Measurements from ENCODE around the gene BTN1A1.
"Not testable (repeated sequence)": the region's sequence is repeated elsewhere in the genome, so short reads cannot be mapped to it uniquely, and the experiment has no call there.

Gene BTN1A1

DNA sequence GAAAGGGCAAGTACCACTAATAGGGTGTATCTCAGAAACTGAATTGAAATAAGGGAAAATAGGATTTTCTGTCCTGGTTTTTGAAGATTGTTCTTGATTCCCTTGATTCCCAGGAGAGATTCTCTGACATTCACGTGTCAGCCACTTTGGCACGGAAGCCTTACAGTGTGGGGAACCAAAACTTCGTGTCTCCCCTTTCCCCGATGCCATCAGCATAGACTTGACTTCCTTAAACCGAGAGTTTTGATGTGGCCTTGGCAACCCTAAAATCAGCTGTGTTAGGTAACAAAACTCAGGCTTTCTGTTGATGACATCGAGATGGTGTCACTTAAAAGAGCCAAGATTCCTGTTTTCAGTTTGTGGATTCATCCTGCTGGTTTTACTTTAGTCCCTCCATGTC is 45.5 kb downstream of the BTN1A1 start (continued):
- TF ChIP-seq ZC3H10 (CRISPR knock-in tag; IDR thresholded peaks at IDR 0.05) = no peak

DNA sequence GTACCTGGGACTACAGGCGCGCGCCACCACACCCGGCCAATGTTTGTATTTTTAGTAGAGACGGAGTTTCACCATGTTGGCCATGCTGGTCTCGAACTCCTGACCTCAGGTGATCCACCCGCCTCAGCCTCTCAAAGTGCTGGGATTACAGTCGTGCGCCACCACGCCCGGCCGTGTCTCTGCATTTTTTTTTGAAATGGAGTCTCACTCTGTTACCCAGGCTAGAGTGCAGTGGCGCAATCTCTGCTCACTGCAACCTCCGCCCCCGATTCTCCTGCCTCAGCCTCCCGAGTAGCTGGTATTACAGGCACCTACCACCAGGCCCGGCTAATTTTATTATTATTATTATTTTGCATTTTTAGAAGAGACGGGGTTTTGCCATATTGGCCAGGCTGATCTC is 47.3 kb downstream of the BTN1A1 start:
- not testable (repeated sequence) for ATAC-seq

DNA sequence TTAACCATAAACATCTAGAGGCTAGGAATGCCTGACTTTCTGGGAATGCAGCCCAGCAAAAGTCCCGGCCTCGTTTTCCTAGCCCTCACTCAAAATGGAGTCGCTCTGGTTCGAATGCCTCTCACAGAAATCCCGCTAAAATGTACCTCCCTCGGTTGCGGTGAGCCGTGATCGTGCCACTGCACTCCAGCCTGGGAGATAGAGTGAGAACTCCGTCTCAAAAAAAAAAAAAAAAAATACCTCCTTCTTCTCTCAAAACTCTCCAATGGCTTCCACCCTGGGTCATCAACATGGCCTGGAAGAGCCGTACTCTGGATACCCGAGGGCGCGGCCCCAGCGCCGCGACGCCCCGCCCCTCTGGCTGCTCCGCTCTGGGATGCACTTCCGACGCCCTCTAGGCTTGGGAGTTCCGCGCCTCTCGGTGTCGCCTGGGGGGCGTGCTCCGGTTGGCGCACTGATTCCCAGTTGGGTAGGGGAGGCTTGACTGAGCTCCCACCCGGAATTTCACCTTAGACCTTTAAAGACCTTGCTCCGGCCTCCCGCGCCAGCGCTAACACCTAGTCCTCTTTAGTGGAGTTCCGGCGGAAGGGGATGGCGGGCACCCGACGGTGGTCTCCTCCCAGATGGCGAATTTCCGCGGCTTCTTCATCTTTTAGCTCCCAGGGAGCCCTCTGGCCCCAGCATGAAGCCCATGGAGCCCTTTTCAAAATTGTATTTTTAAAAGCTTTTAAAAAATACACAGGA is 50.3 kb downstream of the BTN1A1 start:
- ATAC-seq = peak; percentile 58
- TF ChIP-seq, protein P1, sequence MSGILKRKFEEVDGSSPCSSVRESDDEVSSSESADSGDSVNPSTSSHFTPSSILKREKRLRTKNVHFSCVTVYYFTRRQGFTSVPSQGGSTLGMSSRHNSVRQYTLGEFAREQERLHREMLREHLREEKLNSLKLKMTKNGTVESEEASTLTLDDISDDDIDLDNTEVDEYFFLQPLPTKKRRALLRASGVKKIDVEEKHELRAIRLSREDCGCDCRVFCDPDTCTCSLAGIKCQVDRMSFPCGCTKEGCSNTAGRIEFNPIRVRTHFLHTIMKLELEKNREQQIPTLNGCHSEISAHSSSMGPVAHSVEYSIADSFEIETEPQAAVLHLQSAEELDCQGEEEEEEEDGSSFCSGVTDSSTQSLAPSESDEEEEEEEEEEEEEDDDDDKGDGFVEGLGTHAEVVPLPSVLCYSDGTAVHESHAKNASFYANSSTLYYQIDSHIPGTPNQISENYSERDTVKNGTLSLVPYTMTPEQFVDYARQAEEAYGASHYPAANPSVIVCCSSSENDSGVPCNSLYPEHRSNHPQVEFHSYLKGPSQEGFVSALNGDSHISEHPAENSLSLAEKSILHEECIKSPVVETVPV (CRISPR knock-in tag; IDR thresholded peaks at IDR 0.05) = peak; percentile 94
- TF ChIP-seq, protein P2, sequence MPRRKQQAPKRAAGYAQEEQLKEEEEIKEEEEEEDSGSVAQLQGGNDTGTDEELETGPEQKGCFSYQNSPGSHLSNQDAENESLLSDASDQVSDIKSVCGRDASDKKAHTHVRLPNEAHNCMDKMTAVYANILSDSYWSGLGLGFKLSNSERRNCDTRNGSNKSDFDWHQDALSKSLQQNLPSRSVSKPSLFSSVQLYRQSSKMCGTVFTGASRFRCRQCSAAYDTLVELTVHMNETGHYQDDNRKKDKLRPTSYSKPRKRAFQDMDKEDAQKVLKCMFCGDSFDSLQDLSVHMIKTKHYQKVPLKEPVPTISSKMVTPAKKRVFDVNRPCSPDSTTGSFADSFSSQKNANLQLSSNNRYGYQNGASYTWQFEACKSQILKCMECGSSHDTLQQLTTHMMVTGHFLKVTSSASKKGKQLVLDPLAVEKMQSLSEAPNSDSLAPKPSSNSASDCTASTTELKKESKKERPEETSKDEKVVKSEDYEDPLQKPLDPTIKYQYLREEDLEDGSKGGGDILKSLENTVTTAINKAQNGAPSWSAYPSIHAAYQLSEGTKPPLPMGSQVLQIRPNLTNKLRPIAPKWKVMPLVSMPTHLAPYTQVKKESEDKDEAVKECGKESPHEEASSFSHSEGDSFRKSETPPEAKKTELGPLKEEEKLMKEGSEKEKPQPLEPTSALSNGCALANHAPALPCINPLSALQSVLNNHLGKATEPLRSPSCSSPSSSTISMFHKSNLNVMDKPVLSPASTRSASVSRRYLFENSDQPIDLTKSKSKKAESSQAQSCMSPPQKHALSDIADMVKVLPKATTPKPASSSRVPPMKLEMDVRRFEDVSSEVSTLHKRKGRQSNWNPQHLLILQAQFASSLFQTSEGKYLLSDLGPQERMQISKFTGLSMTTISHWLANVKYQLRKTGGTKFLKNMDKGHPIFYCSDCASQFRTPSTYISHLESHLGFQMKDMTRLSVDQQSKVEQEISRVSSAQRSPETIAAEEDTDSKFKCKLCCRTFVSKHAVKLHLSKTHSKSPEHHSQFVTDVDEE (CRISPR knock-in tag; IDR thresholded peaks at IDR 0.05) = peak; percentile 99
- TF ChIP-seq RARB (CRISPR knock-in tag; IDR thresholded peaks at IDR 0.05) (peak; percentile 94), ZNF8 (CRISPR knock-in tag; IDR thresholded peaks at IDR 0.05) (peak; percentile 84), ARNTL (CRISPR knock-in tag; IDR thresholded peaks at IDR 0.05; ENCODE audit: borderline replicate concordance, low read depth) (peak; percentile 84; the same call in 1 of the 2 replicates), TOX (CRISPR knock-in tag; IDR thresholded peaks at IDR 0.05; ENCODE audit: borderline replicate concordance) (peak; percentile 92), GLIS3 (CRISPR knock-in tag; IDR thresholded peaks at IDR 0.05) (peak; percentile 96), ZNF70 (CRISPR knock-in tag; IDR thresholded peaks at IDR 0.05) (peak; percentile 71), ISL1 (CRISPR knock-in tag; IDR thresholded peaks at IDR 0.05) (peak; percentile 88), TCF4 (CRISPR knock-in tag; IDR thresholded peaks at IDR 0.05; ENCODE audit: borderline replicate concordance) (peak; percentile 40; the same call in 1 of the 2 replicates), ZFP30 (CRISPR knock-in tag; IDR thresholded peaks at IDR 0.05) (0 out of 2 replicates have a peak, but pooled peaks have one; percentile 25), ZFP3 (CRISPR knock-in tag; IDR thresholded peaks at IDR 0.05) (peak; percentile 94), SNAI2 (CRISPR knock-in tag; IDR thresholded peaks at IDR 0.05) (peak; percentile 99), CSDC2 (CRISPR knock-in tag; IDR thresholded peaks at IDR 0.05) (peak; percentile 99), ZNF565 (CRISPR knock-in tag; conservative IDR thresholded peaks at IDR 0.05; ENCODE audit: low read depth) (peak; percentile 96), ZC3H10 (CRISPR knock-in tag; IDR thresholded peaks at IDR 0.05) (peak; percentile 88), BACH2 (CRISPR knock-in tag; IDR thresholded peaks at IDR 0.05; ENCODE audit: borderline replicate concordance) (peak; percentile 98), PPARA (CRISPR knock-in tag; IDR thresholded peaks at IDR 0.05; ENCODE audit: borderline replicate concordance) (peak; percentile 98), OSR1 (CRISPR knock-in tag; IDR thresholded peaks at IDR 0.05) (peak; percentile 99), ESRRG (CRISPR knock-in tag; IDR thresholded peaks at IDR 0.05) (peak; percentile 94)
- TF ChIP-seq, protein P3, sequence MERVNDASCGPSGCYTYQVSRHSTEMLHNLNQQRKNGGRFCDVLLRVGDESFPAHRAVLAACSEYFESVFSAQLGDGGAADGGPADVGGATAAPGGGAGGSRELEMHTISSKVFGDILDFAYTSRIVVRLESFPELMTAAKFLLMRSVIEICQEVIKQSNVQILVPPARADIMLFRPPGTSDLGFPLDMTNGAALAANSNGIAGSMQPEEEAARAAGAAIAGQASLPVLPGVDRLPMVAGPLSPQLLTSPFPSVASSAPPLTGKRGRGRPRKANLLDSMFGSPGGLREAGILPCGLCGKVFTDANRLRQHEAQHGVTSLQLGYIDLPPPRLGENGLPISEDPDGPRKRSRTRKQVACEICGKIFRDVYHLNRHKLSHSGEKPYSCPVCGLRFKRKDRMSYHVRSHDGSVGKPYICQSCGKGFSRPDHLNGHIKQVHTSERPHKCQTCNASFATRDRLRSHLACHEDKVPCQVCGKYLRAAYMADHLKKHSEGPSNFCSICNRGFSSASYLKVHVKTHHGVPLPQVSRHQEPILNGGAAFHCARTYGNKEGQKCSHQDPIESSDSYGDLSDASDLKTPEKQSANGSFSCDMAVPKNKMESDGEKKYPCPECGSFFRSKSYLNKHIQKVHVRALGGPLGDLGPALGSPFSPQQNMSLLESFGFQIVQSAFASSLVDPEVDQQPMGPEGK (CRISPR knock-in tag; IDR thresholded peaks at IDR 0.05; ENCODE audit: borderline replicate concordance) = peak; percentile 81
- TF ChIP-seq, protein P4, sequence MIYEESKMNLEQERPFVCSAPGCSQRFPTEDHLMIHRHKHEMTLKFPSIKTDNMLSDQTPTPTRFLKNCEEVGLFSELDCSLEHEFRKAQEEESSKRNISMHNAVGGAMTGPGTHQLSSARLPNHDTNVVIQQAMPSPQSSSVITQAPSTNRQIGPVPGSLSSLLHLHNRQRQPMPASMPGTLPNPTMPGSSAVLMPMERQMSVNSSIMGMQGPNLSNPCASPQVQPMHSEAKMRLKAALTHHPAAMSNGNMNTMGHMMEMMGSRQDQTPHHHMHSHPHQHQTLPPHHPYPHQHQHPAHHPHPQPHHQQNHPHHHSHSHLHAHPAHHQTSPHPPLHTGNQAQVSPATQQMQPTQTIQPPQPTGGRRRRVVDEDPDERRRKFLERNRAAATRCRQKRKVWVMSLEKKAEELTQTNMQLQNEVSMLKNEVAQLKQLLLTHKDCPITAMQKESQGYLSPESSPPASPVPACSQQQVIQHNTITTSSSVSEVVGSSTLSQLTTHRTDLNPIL (CRISPR knock-in tag; IDR thresholded peaks at IDR 0.05; ENCODE audit: low read depth) = peak; percentile 94
- TF ChIP-seq, protein P5, sequence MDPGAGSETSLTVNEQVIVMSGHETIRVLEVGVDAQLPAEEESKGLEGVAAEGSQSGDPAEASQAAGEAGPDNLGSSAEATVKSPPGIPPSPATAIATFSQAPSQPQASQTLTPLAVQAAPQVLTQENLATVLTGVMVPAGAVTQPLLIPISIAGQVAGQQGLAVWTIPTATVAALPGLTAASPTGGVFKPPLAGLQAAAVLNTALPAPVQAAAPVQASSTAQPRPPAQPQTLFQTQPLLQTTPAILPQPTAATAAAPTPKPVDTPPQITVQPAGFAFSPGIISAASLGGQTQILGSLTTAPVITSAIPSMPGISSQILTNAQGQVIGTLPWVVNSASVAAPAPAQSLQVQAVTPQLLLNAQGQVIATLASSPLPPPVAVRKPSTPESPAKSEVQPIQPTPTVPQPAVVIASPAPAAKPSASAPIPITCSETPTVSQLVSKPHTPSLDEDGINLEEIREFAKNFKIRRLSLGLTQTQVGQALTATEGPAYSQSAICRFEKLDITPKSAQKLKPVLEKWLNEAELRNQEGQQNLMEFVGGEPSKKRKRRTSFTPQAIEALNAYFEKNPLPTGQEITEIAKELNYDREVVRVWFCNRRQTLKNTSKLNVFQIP (CRISPR knock-in tag; IDR thresholded peaks at IDR 0.05; ENCODE audit: borderline replicate concordance, low read depth) = peak; percentile 92; the same call in 1 of the 2 replicates
